Measurements from ENCODE around the gene VRK3. TPM values are rescaled to one million over a fixed set of nuclear protein-coding genes. Genes with fewer than 3 reads are reported as not detected.

Gene VRK3
- polyA plus RNA-seq, 1 donor from 2014 or later: 47.3 TPM

GRCh38 chr19:49986354-49986753 lies 38.8 kb downstream of the VRK3 start:
- no peak for TF ChIP-seq EP300 (conservative IDR thresholded peaks at IDR 0.05; ENCODE audit: poor library complexity, severe bottlenecking)
- no peak for TF ChIP-seq MXI1 (conservative IDR thresholded peaks at IDR 0.05; ENCODE audit: poor library complexity, severe bottlenecking)
- TF ChIP-seq POLR2AphosphoS5 (IDR thresholded peaks at IDR 0.05): no peak
- no peak for TF ChIP-seq RAD21 (conservative IDR thresholded peaks at IDR 0.05)
- Histone ChIP-seq H3K27ac (ENCODE audit: low read length) (no peak overlapping the region), H3K4me2 (ENCODE audit: low read length) (no peak overlapping the region), H3K9ac (ENCODE audit: low read length) (no peak overlapping the region), H3K9me3 (ENCODE audit: low read length) (no peaks in the 10 kb centered on the region), H2AFZ (ENCODE audit: low read depth, low read length) (no peak overlapping the region), H3K79me2 (replicated peaks; ENCODE audit: insufficient read depth, low read length) (no peaks in the 10 kb centered on the region), H4K20me1 (ENCODE audit: insufficient read depth) (no peaks in the 10 kb centered on the region), H3K27me3 (ENCODE audit: insufficient read depth, low read depth, low read length) (no peaks in the 10 kb centered on the region), H3K9me2 (ENCODE audit: insufficient read depth, low read length) (no peaks in the 10 kb centered on the region), H3K36me3 (ENCODE audit: insufficient read depth, low read length) (no peaks in the 10 kb centered on the region), H3F3A (ENCODE audit: insufficient read depth, low read length, poor library complexity, severe bottlenecking) (no peaks in the 10 kb centered on the region), H3K4me3 (ENCODE audit: low read length) (no peak overlapping the region)

GRCh38 chr19:49985871-49986270 lies 39.3 kb downstream of the VRK3 start:
- no peak overlapping the region for H3K27ac ChIP-seq (ENCODE audit: low read length)
- H3K4me2 ChIP-seq (ENCODE audit: low read length): no peak overlapping the region
- TF ChIP-seq REST (IDR thresholded peaks at IDR 0.05; ENCODE audit: borderline replicate concordance) (no peak), SMC3 (conservative IDR thresholded peaks at IDR 0.05; ENCODE audit: poor library complexity) (no peak), POLR2AphosphoS5 (IDR thresholded peaks at IDR 0.05) (no peak), RAD21 (conservative IDR thresholded peaks at IDR 0.05) (no peak), TAF1 (IDR thresholded peaks at IDR 0.05; ENCODE audit: low read depth) (no peak), EZH2 (IDR thresholded peaks at IDR 0.05; ENCODE audit: borderline replicate concordance, insufficient read depth, low read length, poor library complexity, severe bottlenecking) (no peak)
- H3F3A ChIP-seq (ENCODE audit: insufficient read depth, low read length, poor library complexity, severe bottlenecking): no peaks in the 10 kb centered on the region
- H4K20me1 ChIP-seq (ENCODE audit: insufficient read depth): no peaks in the 10 kb centered on the region
- no peaks in the 10 kb centered on the region for H3K9me2 ChIP-seq (ENCODE audit: insufficient read depth, low read length)
- no peaks in the 10 kb centered on the region for H3K36me3 ChIP-seq (ENCODE audit: insufficient read depth, low read length)
- H2AFZ ChIP-seq (ENCODE audit: low read depth, low read length): no peak overlapping the region
- H3K27me3 ChIP-seq (ENCODE audit: insufficient read depth, low read depth, low read length): no peaks in the 10 kb centered on the region
- H3K9me3 ChIP-seq (ENCODE audit: low read length): no peaks in the 10 kb centered on the region
- H3K9ac ChIP-seq (ENCODE audit: low read length): no peak overlapping the region
- no peaks in the 10 kb centered on the region for H3K79me2 ChIP-seq (replicated peaks; ENCODE audit: insufficient read depth, low read length)
- H3K4me3 ChIP-seq (ENCODE audit: low read length): no peak overlapping the region

GRCh38 chr19:49984491-49984890 lies 40.7 kb downstream of the VRK3 start:
- no peaks in the 10 kb centered on the region for H3K79me2 ChIP-seq (replicated peaks; ENCODE audit: insufficient read depth, low read length)
- no peaks in the 10 kb centered on the region for H3K9me2 ChIP-seq (ENCODE audit: insufficient read depth, low read length)
- no peaks in the 10 kb centered on the region for H3K27me3 ChIP-seq (ENCODE audit: insufficient read depth, low read depth, low read length)
- H2AFZ ChIP-seq (ENCODE audit: low read depth, low read length): no peak overlapping the region
- no peaks in the 10 kb centered on the region for H3K36me3 ChIP-seq (ENCODE audit: insufficient read depth, low read length)
- H3K27ac ChIP-seq (ENCODE audit: low read length): no peak overlapping the region
- H4K20me1 ChIP-seq (ENCODE audit: insufficient read depth): no peaks in the 10 kb centered on the region
- H3K4me2 ChIP-seq (ENCODE audit: low read length): no peak overlapping the region
- no peak overlapping the region for H3K9ac ChIP-seq (ENCODE audit: low read length)
- no peaks in the 10 kb centered on the region for H3K9me3 ChIP-seq (ENCODE audit: low read length)
- H3F3A ChIP-seq (ENCODE audit: insufficient read depth, low read length, poor library complexity, severe bottlenecking): no peaks in the 10 kb centered on the region
- no peak for TF ChIP-seq MXI1 (conservative IDR thresholded peaks at IDR 0.05; ENCODE audit: poor library complexity, severe bottlenecking)
- TF ChIP-seq SMC3 (conservative IDR thresholded peaks at IDR 0.05; ENCODE audit: poor library complexity): no peak
- TF ChIP-seq POLR2AphosphoS5 (IDR thresholded peaks at IDR 0.05): no peak
- no peak for TF ChIP-seq EP300 (conservative IDR thresholded peaks at IDR 0.05; ENCODE audit: poor library complexity, severe bottlenecking)
- no peak for TF ChIP-seq REST (IDR thresholded peaks at IDR 0.05; ENCODE audit: borderline replicate concordance)
- TF ChIP-seq EZH2 (IDR thresholded peaks at IDR 0.05; ENCODE audit: borderline replicate concordance, insufficient read depth, low read length, poor library complexity, severe bottlenecking): no peak
- no peak for TF ChIP-seq TAF1 (IDR thresholded peaks at IDR 0.05; ENCODE audit: low read depth)
- no peak for TF ChIP-seq CTCF (IDR thresholded peaks at IDR 0.05; ENCODE audit: poor library complexity, severe bottlenecking)
- TF ChIP-seq RAD21 (conservative IDR thresholded peaks at IDR 0.05): no peak
- H3K4me3 ChIP-seq (ENCODE audit: low read length): no peak overlapping the region

All from neural cell (in vitro differentiated cells).